ENCODE measurements around the gene ZNF827. TPM values are rescaled to one million over a fixed set of nuclear protein-coding genes. Genes with fewer than 3 reads are reported as not detected.

ZNF827 gene
- total and polyA plus RNA-seq, 4 experiments from 2014 or later, result 1.4 to 27.3 (median 14.0) TPM

DNA sequence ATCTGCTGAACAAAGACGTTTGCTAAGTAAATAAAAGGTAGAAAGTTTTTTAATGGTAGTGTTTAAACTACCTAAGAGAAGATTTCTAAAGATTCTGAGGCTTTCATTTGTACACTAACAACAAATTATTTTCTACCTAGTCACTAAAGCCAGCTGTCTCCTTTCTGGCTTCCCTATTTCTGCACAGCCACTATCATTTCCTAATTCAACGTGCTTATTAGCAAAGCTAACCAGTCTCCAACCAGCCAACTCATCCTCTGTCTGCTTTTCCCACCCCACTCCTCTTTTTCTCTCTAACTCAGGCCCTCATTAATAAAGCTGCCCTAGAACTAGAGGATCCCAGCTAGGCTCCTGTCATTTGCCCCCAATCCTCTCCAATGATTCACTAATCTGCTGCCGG is 118.2 kb downstream of the ZNF827 start:
- no peaks in the 10 kb centered on the region for H3K9me3 ChIP-seq (ENCODE audit: control insufficient read depth in 1 of 2, low read length in 2 of 2)
- Mint-ChIP-seq H3K4me3 (no peak overlapping the region), H3K4me1 (peaks cover 0 to 4% (median 1%) of the 10 kb centered on the region in 4 donors), H3K36me3 (peaks cover 44 to 64% of the 10 kb centered on the region in 2 donors), H3K9me3 (no peaks in the 10 kb centered on the region), H3K27ac (peak overlapping the region in 1 of 7 donors; percentile 8), H3K27me3 (no peaks in the 10 kb centered on the region)
- H3K4me3 ChIP-seq (ENCODE audit: low read length in 2 of 2), result no peak overlapping the region
- intact Hi-C loops (cut with micrococcal nuclease), result no loop called here
- no peaks in the 10 kb centered on the region for H3K4me1 ChIP-seq (ENCODE audit: insufficient read depth, low read length)
- DNase-seq, result no peak
- no peaks in the 10 kb centered on the region for H3K36me3 ChIP-seq (ENCODE audit: insufficient read depth, low read length)
- H3K27ac ChIP-seq (ENCODE audit: low read depth, low read length), result no peak overlapping the region
- ChIA-PET CTCF (ENCODE audit: partially characterized antibody) (interaction anchor here (1.3 kb wide), 1 partner anchor 67 kb away, joined by 3 read pairs; no protein-coding TSS in a partner anchor), POLR2A (ENCODE audit: partially characterized antibody) (interaction anchor here (0.7 kb wide), 1 partner anchor 707 kb away, joined by 3 read pairs; no protein-coding TSS in a partner anchor)
- H3K27me3 ChIP-seq (ENCODE audit: insufficient read depth, low read length), result no peaks in the 10 kb centered on the region

DNA sequence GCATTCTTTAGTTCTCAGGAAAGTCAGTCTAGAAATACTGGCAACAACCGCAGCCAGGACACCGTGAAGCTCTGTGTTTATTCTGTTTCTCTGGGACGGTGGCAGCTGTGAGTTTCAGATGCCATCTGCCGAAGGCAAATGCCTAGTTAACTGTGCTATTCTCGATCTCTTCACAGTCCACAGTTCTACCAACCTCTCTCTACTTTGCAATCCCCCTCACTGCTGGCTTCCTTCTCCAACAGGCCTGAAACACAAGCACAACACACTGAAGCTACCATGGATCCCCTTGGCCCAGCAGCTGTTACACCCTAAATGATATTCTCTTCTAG is 118.8 kb downstream of the ZNF827 start:
- H3K9me3 ChIP-seq (ENCODE audit: control insufficient read depth in 1 of 2, low read length in 2 of 2), result no peaks in the 10 kb centered on the region
- no peaks in the 10 kb centered on the region for H3K9me3 Mint-ChIP-seq
- ChIA-PET POLR2A (ENCODE audit: partially characterized antibody) (no interaction called here), CTCF (ENCODE audit: partially characterized antibody) (no interaction called here)
- H3K36me3 ChIP-seq (ENCODE audit: insufficient read depth, low read length), result no peaks in the 10 kb centered on the region
- no peak overlapping the region for H3K4me3 ChIP-seq (ENCODE audit: low read length in 2 of 2)
- H3K27me3 Mint-ChIP-seq, result no peaks in the 10 kb centered on the region
- no peaks in the 10 kb centered on the region for H3K27me3 ChIP-seq (ENCODE audit: insufficient read depth, low read length)
- H3K27ac Mint-ChIP-seq, result peak overlapping the region in 1 of 7 donors; percentile 14
- H3K4me3 Mint-ChIP-seq, result no peak overlapping the region
- DNase-seq, result no peak
- no peak overlapping the region for H3K27ac ChIP-seq (ENCODE audit: low read depth, low read length)
- no peaks in the 10 kb centered on the region for H3K4me1 ChIP-seq (ENCODE audit: insufficient read depth, low read length)
- intact Hi-C loops (cut with micrococcal nuclease), result no loop called here
- H3K36me3 Mint-ChIP-seq, result peaks cover 46 to 64% of the 10 kb centered on the region in 2 donors
- peaks cover 0 to 4% (median 0%) of the 10 kb centered on the region in 4 donors for H3K4me1 Mint-ChIP-seq

DNA sequence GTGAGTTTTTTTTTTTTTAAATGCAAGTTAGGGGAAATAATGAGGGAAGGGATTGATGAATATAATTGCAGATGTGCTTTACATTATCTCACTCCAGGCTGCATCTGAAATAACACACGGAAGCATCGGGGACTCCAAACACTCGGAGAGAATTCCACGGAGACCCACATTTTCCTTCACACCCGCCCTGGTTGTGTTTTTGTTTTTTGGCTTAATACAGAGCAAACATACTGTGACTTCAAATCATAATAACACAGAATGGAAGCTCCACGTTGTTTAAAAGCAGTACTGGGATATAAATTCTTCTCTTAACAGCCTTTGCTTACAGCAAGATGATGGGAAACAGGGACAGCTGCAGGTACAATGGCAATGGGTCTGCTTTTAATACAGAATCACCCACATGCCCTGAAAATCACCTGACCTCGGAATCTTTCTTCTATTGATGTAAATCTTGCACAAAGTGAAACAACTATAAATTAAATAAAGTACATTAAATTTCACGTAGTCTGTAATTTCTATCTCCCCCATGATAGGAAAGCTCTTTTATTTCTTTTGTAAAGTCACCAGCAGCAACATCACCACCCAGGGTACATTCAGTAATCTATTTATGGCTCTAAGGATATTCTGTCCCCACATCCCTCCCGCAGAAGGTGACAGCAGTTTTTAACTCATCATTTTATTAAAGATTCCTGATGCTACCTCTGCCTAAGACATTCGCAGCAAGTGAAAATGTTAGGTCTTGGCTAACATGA is 119.3 kb downstream of the ZNF827 start:
- Mint-ChIP-seq H3K4me1 (peaks cover 0 to 4% (median 0%) of the 10 kb centered on the region in 4 donors), H3K27me3 (no peaks in the 10 kb centered on the region), H3K9me3 (peaks cover 0 to 2% (median 0%) of the 10 kb centered on the region in 8 donors), H3K4me3 (no peak overlapping the region), H3K27ac (no peak overlapping the region), H3K36me3 (peaks cover 47 to 65% of the 10 kb centered on the region in 2 donors)
- H3K9me3 ChIP-seq (ENCODE audit: control insufficient read depth in 1 of 2, low read length in 2 of 2), result no peaks in the 10 kb centered on the region
- intact Hi-C loops (cut with micrococcal nuclease), result no loop called here
- no peaks in the 10 kb centered on the region for H3K27me3 ChIP-seq (ENCODE audit: insufficient read depth, low read length)
- DNase-seq, result no peak
- CTCF ChIA-PET (ENCODE audit: partially characterized antibody), result interaction anchor here (1.4 kb wide), 1 partner anchor 17 kb away, joined by 4 read pairs; no protein-coding TSS in a partner anchor
- H3K27ac ChIP-seq (ENCODE audit: low read depth, low read length), result no peak overlapping the region
- H3K4me1 ChIP-seq (ENCODE audit: insufficient read depth, low read length), result no peaks in the 10 kb centered on the region
- no peak overlapping the region for H3K4me3 ChIP-seq (ENCODE audit: low read length in 2 of 2)
- POLR2A ChIA-PET (ENCODE audit: partially characterized antibody), result no interaction called here
- no peaks in the 10 kb centered on the region for H3K36me3 ChIP-seq (ENCODE audit: insufficient read depth, low read length)

DNA sequence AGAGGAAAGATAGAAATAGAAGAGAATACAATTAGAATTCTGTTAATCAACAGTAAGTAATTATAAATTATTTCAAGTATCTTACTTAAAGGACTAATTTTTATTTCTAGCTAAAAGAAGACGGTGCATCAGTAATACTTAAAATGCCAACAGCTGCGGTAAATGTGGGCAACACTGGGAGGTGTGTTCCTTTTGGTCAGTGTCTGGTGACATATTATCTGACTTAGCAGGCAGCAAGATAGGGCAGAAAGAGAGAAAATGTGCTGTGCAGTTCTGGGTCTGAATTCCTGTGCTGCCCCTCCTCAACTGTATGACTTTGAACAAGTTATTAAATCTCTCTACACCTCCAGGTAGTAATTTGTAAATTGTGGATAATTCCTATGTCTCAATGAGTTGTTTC is 120.6 kb downstream of the ZNF827 start:
- H3K9me3 Mint-ChIP-seq, result peaks cover 0 to 2% (median 0%) of the 10 kb centered on the region in 8 donors
- Histone ChIP-seq H3K4me3 (ENCODE audit: low read length in 2 of 2) (no peak overlapping the region), H3K36me3 (ENCODE audit: insufficient read depth, low read length) (no peaks in the 10 kb centered on the region), H3K4me1 (ENCODE audit: insufficient read depth, low read length) (no peaks in the 10 kb centered on the region), H3K27ac (ENCODE audit: low read depth, low read length) (no peak overlapping the region), H3K9me3 (ENCODE audit: control insufficient read depth in 1 of 2, low read length in 2 of 2) (no peaks in the 10 kb centered on the region), H3K27me3 (ENCODE audit: insufficient read depth, low read length) (no peaks in the 10 kb centered on the region)
- POLR2A ChIA-PET (ENCODE audit: partially characterized antibody), result no interaction called here
- intact Hi-C loops (cut with micrococcal nuclease), result no loop called here
- DNase-seq, result no peak
- CTCF ChIA-PET (ENCODE audit: partially characterized antibody), result interaction anchor here (1.2 to 1.4 kb wide), 2 partner anchors 10 to 16 kb away, joined by 3 to 4 read pairs; no protein-coding TSS in a partner anchor
- no peak overlapping the region for H3K27ac Mint-ChIP-seq
- H3K27me3 Mint-ChIP-seq, result no peaks in the 10 kb centered on the region
- peaks cover 0 to 4% (median 0%) of the 10 kb centered on the region in 4 donors for H3K4me1 Mint-ChIP-seq
- no peak overlapping the region for H3K4me3 Mint-ChIP-seq
- peaks cover 54 to 73% of the 10 kb centered on the region in 2 donors for H3K36me3 Mint-ChIP-seq

DNA sequence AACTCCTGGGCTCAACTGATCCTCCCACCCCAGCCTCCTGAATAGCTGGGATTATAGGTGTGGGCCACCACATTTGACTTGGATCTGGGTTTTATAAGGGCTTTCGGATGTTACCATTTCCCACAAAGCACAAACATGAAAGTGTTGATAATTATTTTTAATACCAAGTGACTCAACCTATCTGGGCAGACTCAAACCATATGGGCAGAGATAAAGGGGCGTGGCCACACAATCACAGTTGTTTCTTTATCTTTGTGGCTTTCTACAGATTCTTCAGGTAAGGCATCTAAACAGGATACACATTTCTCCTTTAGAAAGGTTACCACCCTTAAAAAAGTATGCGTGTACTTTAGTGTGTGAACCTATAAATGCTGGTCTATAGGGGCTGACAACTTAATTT is 122.5 kb downstream of the ZNF827 start:
- Histone ChIP-seq H3K27ac (ENCODE audit: low read depth, low read length) (no peak overlapping the region), H3K27me3 (ENCODE audit: insufficient read depth, low read length) (no peaks in the 10 kb centered on the region), H3K4me1 (ENCODE audit: insufficient read depth, low read length) (no peaks in the 10 kb centered on the region), H3K36me3 (ENCODE audit: insufficient read depth, low read length) (no peaks in the 10 kb centered on the region), H3K9me3 (ENCODE audit: control insufficient read depth in 1 of 2, low read length in 2 of 2) (no peaks in the 10 kb centered on the region), H3K4me3 (ENCODE audit: low read length in 2 of 2) (no peak overlapping the region)
- H3K27me3 Mint-ChIP-seq, result no peaks in the 10 kb centered on the region
- DNase-seq, result no peak
- peaks cover 0 to 4% (median 0%) of the 10 kb centered on the region in 4 donors for H3K4me1 Mint-ChIP-seq
- no peak overlapping the region for H3K4me3 Mint-ChIP-seq
- POLR2A ChIA-PET (ENCODE audit: partially characterized antibody), result no interaction called here
- peak overlapping the region in 1 of 7 donors; percentile 8 for H3K27ac Mint-ChIP-seq
- peaks cover 0 to 4% (median 0%) of the 10 kb centered on the region in 8 donors for H3K9me3 Mint-ChIP-seq
- H3K36me3 Mint-ChIP-seq, result peaks cover 59 to 70% of the 10 kb centered on the region in 2 donors
- intact Hi-C loops (cut with micrococcal nuclease), result no loop called here
- CTCF ChIA-PET (ENCODE audit: partially characterized antibody), result no interaction called here

DNA sequence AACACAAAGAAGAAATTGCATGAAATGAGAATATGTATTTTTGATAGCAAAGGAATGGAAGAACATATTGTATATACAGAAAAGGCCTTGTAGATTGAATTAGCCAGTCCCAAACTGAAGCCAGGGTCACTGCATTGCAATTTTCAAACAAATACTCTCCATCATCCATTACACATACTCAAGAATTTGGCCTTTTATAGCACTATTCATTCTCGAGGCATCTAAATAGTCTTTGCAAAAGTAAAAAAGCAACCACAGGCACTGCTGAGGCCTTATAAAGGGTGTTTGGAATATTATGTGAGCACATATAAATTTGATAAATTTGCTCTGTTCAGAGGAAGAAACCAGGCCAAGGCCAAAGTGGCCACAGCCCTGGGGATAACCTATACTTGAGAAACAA is 123.0 kb downstream of the ZNF827 start:
- Mint-ChIP-seq H3K4me1 (peaks cover 0 to 5% (median 0%) of the 10 kb centered on the region in 4 donors), H3K9me3 (peaks cover 0 to 6% (median under 1%) of the 10 kb centered on the region in 8 donors), H3K4me3 (no peak overlapping the region), H3K36me3 (peaks cover 58 to 71% of the 10 kb centered on the region in 2 donors), H3K27me3 (no peaks in the 10 kb centered on the region), H3K27ac (no peak overlapping the region)
- Histone ChIP-seq H3K36me3 (ENCODE audit: insufficient read depth, low read length) (no peaks in the 10 kb centered on the region), H3K4me1 (ENCODE audit: insufficient read depth, low read length) (no peaks in the 10 kb centered on the region), H3K27me3 (ENCODE audit: insufficient read depth, low read length) (no peaks in the 10 kb centered on the region), H3K9me3 (ENCODE audit: control insufficient read depth in 1 of 2, low read length in 2 of 2) (no peaks in the 10 kb centered on the region), H3K4me3 (ENCODE audit: low read length in 2 of 2) (no peak overlapping the region), H3K27ac (ENCODE audit: low read depth, low read length) (no peak overlapping the region)
- ChIA-PET POLR2A (ENCODE audit: partially characterized antibody) (no interaction called here), CTCF (ENCODE audit: partially characterized antibody) (no interaction called here)
- DNase-seq, result no peak
- intact Hi-C loops (cut with micrococcal nuclease), result no loop called here

DNA sequence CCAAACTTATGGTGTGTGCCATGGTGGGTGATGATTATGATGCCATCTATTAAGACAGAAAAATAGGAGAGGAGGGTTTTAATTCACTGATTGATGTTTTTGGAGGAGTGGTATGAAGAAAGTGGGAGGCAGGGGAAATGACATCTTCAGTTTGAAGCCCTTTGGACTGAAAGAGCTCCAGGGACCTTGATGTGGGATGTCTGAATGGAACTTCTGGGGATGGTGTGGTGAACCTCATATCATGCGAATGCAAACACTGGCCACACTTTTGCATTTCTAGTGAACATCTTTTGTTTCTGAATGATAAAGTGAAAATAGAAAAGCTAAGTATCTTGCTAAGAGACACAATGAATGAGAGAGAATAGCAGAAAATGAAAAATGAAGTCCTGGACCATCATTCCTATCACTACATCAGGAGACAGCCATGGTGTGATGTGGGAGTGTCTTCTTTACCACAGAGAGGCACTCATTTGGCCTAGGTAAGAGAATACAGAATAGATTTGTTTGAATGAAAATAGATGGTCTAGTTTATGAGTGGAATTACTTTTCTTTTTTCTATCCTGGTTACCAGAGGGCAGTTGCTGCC is 123.5 kb downstream of the ZNF827 start:
- ChIA-PET POLR2A (ENCODE audit: partially characterized antibody) (no interaction called here), CTCF (ENCODE audit: partially characterized antibody) (no interaction called here)
- Histone ChIP-seq H3K27me3 (ENCODE audit: insufficient read depth, low read length) (no peaks in the 10 kb centered on the region), H3K9me3 (ENCODE audit: control insufficient read depth in 1 of 2, low read length in 2 of 2) (no peaks in the 10 kb centered on the region), H3K36me3 (ENCODE audit: insufficient read depth, low read length) (no peaks in the 10 kb centered on the region), H3K27ac (ENCODE audit: low read depth, low read length) (no peak overlapping the region), H3K4me1 (ENCODE audit: insufficient read depth, low read length) (no peaks in the 10 kb centered on the region), H3K4me3 (ENCODE audit: low read length in 2 of 2) (no peak overlapping the region)
- H3K36me3 Mint-ChIP-seq, result peaks cover 59 to 71% of the 10 kb centered on the region in 2 donors
- no peak overlapping the region for H3K4me3 Mint-ChIP-seq
- no peak overlapping the region for H3K27ac Mint-ChIP-seq
- H3K9me3 Mint-ChIP-seq, result peaks cover 0 to 11% (median 2%) of the 10 kb centered on the region in 8 donors
- peaks cover 0 to 7% (median 0%) of the 10 kb centered on the region in 4 donors for H3K4me1 Mint-ChIP-seq
- no peaks in the 10 kb centered on the region for H3K27me3 Mint-ChIP-seq
- intact Hi-C loops (cut with micrococcal nuclease), result no loop called here
- no peak for DNase-seq

Data from CD4-positive, alpha-beta memory T cell (primary cell).